Duodenal mucosa (tissue), 2 donors: ENCODE data around the gene FBXO28.
"Not testable (repeated sequence)": the region's sequence is repeated elsewhere in the genome, so short reads cannot be mapped to it uniquely, and the experiment has no call there.

Experiments used
- H3K27ac ChIP-seq: one replicate; pipeline ENCODE4 v1.7.0; 2013; ENCODE audit warnings: low read depth, low read length
- H3K27me3 ChIP-seq, 2 donors: one replicate each; pipeline ENCODE4 v1.7.0; 2013; ENCODE audit warnings: low read length in 2 of 2, control low read depth in 1 of 2; ENCODE audit not compliant: insufficient read depth in 2 of 2, control insufficient read depth in 1 of 2
- H3K36me3 ChIP-seq, 2 donors: one replicate each; pipeline ENCODE4 v1.7.0; 2013; ENCODE audit warnings: low read length in 2 of 2, control low read depth in 1 of 2; ENCODE audit not compliant: insufficient read depth in 2 of 2, control insufficient read depth in 1 of 2
- H3K4me1 ChIP-seq, 2 donors: one replicate each; pipeline ENCODE4 v1.7.0; 2013; ENCODE audit warnings: low read length in 2 of 2, control low read depth in 1 of 2; ENCODE audit not compliant: insufficient read depth in 2 of 2, control insufficient read depth in 1 of 2
- H3K4me3 ChIP-seq, 2 donors: one replicate each; pipeline ENCODE4 v1.7.0; 2013; ENCODE audit warnings: low read length in 2 of 2, low read depth in 1 of 2
- H3K9ac ChIP-seq, 2 donors: one replicate each; pipeline ENCODE4 v1.7.0; 2013; ENCODE audit warnings: low read length in 2 of 2, low read depth in 1 of 2
- H3K9me3 ChIP-seq, 2 donors: one replicate each; pipeline ENCODE4 v1.7.0; 2013; ENCODE audit warnings: low read length in 2 of 2, control low read depth in 1 of 2; ENCODE audit not compliant: control insufficient read depth in 1 of 2

The FBXO28 gene

DNA sequence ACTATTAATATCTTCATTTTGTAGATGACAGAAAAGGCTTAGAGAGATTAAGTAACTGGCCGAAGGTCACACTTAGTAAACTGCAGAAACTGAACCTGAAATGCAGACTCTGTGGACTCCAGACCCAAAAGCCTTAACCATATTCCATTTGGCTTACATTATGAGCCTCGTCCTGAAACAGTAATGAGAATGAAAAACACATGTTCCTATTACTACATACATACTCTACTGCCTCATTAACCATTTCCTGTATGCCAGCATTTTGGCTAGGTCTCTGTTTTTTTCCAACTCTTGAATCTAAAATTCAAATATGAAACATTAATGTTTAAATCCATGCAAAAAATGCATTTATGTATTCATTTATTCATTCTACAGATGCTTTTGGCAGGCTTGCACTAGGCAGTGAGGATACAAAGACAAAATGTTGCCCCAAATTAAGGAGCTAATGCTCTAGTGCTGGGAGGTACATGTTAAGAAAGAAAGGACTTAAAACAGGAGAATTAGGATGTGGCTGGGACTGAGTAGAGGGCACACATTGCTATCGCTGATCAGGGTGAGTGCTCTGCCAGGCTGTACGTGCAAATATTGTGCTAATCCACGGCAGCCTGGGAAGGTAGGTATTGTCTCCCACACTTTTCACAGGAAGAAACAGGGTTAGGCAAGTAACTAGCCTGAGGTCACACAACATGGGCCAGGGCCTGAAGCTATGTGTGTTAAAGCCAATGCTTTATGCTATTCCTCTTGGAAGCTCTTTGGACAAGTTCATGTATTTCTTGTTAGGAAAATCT is 83.1 kb downstream of the FBXO28 start:
- Histone ChIP-seq H3K9ac (no peak overlapping the region), H3K4me1 (peaks cover 14 to 19% of the 10 kb centered on the region in 2 donors), H3K36me3 (peaks cover 8 to 12% of the 10 kb centered on the region in 2 donors), H3K27ac (no peak overlapping the region), H3K27me3 (no peaks in the 10 kb centered on the region), H3K4me3 (no peak overlapping the region), H3K9me3 (no peaks in the 10 kb centered on the region)

DNA sequence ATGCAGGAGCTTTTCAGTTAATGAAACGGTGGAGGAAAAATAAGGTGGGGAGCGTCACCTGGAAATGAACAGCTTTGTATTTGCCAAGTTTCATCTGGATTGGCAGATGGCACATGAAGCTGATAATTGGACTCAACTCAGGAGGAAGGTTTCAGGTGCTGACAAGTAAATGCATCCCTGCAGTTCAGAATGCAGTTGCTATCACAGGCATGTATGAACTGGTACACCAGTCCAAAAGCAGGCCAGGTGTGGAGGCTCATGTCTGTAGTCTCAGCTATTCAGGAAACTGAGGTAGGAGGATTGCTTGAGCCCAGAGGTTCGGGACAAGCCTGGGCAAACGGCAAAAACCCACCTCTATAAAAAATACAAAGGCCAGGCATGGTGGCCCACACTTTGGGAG is 84.7 kb downstream of the FBXO28 start:
- no peak overlapping the region for H3K4me3 ChIP-seq
- no peaks in the 10 kb centered on the region for H3K9me3 ChIP-seq
- no peak overlapping the region for H3K9ac ChIP-seq
- H3K27me3 ChIP-seq = no peaks in the 10 kb centered on the region
- H3K4me1 ChIP-seq = peaks cover 19 to 23% of the 10 kb centered on the region in 2 donors
- H3K36me3 ChIP-seq = peaks cover 0 to under 1% of the 10 kb centered on the region in 2 donors
- H3K27ac ChIP-seq = no peak overlapping the region

- Histone ChIP-seq H3K9me3 (no peaks in the 10 kb centered on the region), H3K9ac (no peak overlapping the region), H3K27me3 (no peaks in the 10 kb centered on the region), H3K36me3 (no peaks in the 10 kb centered on the region), H3K4me1 (peaks cover 24 to 34% of the 10 kb centered on the region in 2 donors), H3K4me3 (no peak overlapping the region), H3K27ac (no peak overlapping the region)
Measured at GRCh38 chr1:224199679-224200078, 85.8 kb downstream of the FBXO28 start.

- Histone ChIP-seq H3K27me3 (no peaks in the 10 kb centered on the region), H3K4me3 (no peak overlapping the region), H3K9me3 (no peaks in the 10 kb centered on the region), H3K36me3 (no peaks in the 10 kb centered on the region), H3K4me1 (peaks cover 27 to 41% of the 10 kb centered on the region in 2 donors), H3K9ac (no peak overlapping the region), H3K27ac (no peak overlapping the region)
Measured at GRCh38 chr1:224201383-224201782, 87.5 kb downstream of the FBXO28 start.

- H3K4me3 ChIP-seq = no peak overlapping the region
- peaks cover 27 to 41% of the 10 kb centered on the region in 2 donors for H3K4me1 ChIP-seq
- H3K9me3 ChIP-seq = no peaks in the 10 kb centered on the region
- no peak overlapping the region for H3K9ac ChIP-seq
- no peaks in the 10 kb centered on the region for H3K36me3 ChIP-seq
- H3K27me3 ChIP-seq = no peaks in the 10 kb centered on the region
- H3K27ac ChIP-seq = no peak overlapping the region
Measured at GRCh38 chr1:224201853-224202252, 87.9 kb downstream of the FBXO28 start.

GRCh38 chr1:224203243-224204016 is 89.5 kb downstream of the FBXO28 start:
- no peaks in the 10 kb centered on the region for H3K9me3 ChIP-seq
- no peaks in the 10 kb centered on the region for H3K36me3 ChIP-seq
- peaks cover 27 to 38% of the 10 kb centered on the region in 2 donors for H3K4me1 ChIP-seq
- no peak overlapping the region for H3K4me3 ChIP-seq
- H3K27me3 ChIP-seq = no peaks in the 10 kb centered on the region
- H3K27ac ChIP-seq = peak overlapping the region; percentile 46
- no peak overlapping the region for H3K9ac ChIP-seq

DNA sequence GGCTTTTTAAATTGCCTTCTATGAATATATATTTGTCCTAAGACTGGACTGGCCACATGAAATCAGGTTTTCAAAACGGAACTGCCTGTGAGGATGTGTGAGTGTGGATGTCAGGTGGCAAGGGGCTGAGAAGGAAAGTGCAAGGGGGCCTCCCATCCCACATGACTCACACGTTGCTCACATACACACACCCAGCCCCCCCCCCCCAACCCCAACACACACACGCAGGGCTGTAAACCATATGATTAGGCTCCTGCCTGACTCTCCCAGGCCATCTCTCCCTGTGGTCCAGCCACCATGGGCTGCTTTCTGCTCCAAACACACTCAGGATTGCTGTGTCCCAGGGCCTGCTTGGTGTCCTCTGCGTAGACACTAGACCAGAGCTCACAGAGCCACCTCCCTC is 91.5 kb downstream of the FBXO28 start:
- Histone ChIP-seq H3K4me3 (peak overlapping the region in 1 of 2 donors; percentile 25), H3K9me3 (no peaks in the 10 kb centered on the region), H3K36me3 (no peaks in the 10 kb centered on the region), H3K27ac (peak overlapping the region; percentile 58), H3K9ac (peak overlapping the region in 1 of 2 donors; percentile 30), H3K4me1 (peaks cover 35 to 46% of the 10 kb centered on the region in 2 donors), H3K27me3 (no peaks in the 10 kb centered on the region)

- Histone ChIP-seq H3K27ac (peak overlapping the region; percentile 58), H3K4me1 (peaks cover 33 to 48% of the 10 kb centered on the region in 2 donors), H3K4me3 (peak overlapping the region in 1 of 2 donors; percentile 25)
- not testable (repeated sequence) for H3K9ac ChIP-seq, H3K9me3 ChIP-seq, H3K27me3 ChIP-seq, H3K36me3 ChIP-seq
Measured at GRCh38 chr1:224205931-224206538, 92.1 kb downstream of the FBXO28 start.

- H3K4me3 ChIP-seq = no peak overlapping the region
- peak overlapping the region in 1 of 2 donors; percentile 11 for H3K9ac ChIP-seq
- no peak overlapping the region for H3K27ac ChIP-seq
- H3K27me3 ChIP-seq = no peaks in the 10 kb centered on the region
- no peaks in the 10 kb centered on the region for H3K36me3 ChIP-seq
- H3K4me1 ChIP-seq = peaks cover 34 to 43% of the 10 kb centered on the region in 2 donors
- no peaks in the 10 kb centered on the region for H3K9me3 ChIP-seq
Measured at GRCh38 chr1:224211206-224211962, 97.5 kb downstream of the FBXO28 start.
